GM23248 (cell line): ENCODE results near the gene ZNF554.

Experiments used
- EZH2 ChIP-seq: fragments of 200-600 bp; sonication (generic); IDR thresholded peaks from 2 replicates; pipeline ENCODE4 v1.6.1; 2018; ENCODE audit warnings: antibody characterized with exemption, mild to moderate bottlenecking; ENCODE audit not compliant: insufficient read depth, poor library complexity, severe bottlenecking
- EZH2phosphoT487 ChIP-seq: fragments of 200-600 bp; sonication (generic); IDR thresholded peaks from 2 replicates; pipeline ENCODE4 v1.6.1; 2018; ENCODE audit warnings: antibody characterized with exemption, moderate library complexity, mild to moderate bottlenecking, low read depth; ENCODE audit not compliant: insufficient read depth

GRCh38 chr19:2777952-2778683 lies 41.5 kb upstream of the ZNF554 start:
- no peak for TF ChIP-seq EZH2
- TF ChIP-seq EZH2phosphoT487 = no peak
